Endothelial cell of umbilical vein (primary cell): Measurements from ENCODE around the gene CNTN5. TPM values are rescaled to one million over a fixed set of nuclear protein-coding genes. Genes with fewer than 3 reads are reported as not detected.

ENCODE experiments used
- BruUV-seq: library from RNA; stranded (reverse); fragments of 400-500 nt; replicated peaks from 2 replicates; lab custom pipeline; 2021; lab: Mats Ljungman, UMichigan
- CTCF ChIA-PET: fragments of 300-600, 350-600 bp; sonication (Branson Sonifier 250); formaldehyde crosslinking; loops from one replicate; lab custom pipeline; 2021; ENCODE audit warnings: antibody characterized with exemption, inconsistent platforms; lab: Charles Lee
- POLR2A ChIA-PET: fragments of 300-600, 350-600 bp; sonication (Branson Sonifier 250); formaldehyde crosslinking; loops from one replicate; lab custom pipeline; 2021; ENCODE audit warnings: antibody characterized with exemption, inconsistent platforms; lab: Charles Lee
- DNase-seq: peaks from one replicate; pipeline ENCODE4 v3.0.0-alpha.2; 2011; ENCODE audit warnings: low read depth, low spot score
- FAIRE-seq: peaks from 2 replicates; lab custom pipeline; 2011; peaks lifted over from hg19 to GRCh38; lab: Jason Lieb, UNC
- H2AFZ ChIP-seq: 2 replicates; pipeline ENCODE4 v1.6.0; 2012; ENCODE audit warnings: low read depth, low read length, control low read depth, inconsistent platforms
- H3K27ac ChIP-seq: 2 replicates; pipeline ENCODE4 v1.5.1; 2011; ENCODE audit warnings: low read depth, mild to moderate bottlenecking, control low read depth, low read length, moderate library complexity; ENCODE audit not compliant: insufficient read depth
- H3K27me3 ChIP-seq, 2 experiments: 2 replicates each; pipeline versions ENCODE4 v1.6.0 to v1.6.1; 2011; ENCODE audit warnings: low read length in 2 of 2, mixed read lengths in 1 of 2; ENCODE audit not compliant: control insufficient read depth in 2 of 2, insufficient read depth in 2 of 2
- H3K36me3 ChIP-seq, 2 experiments: 2 replicates in 1 of 2; 3 replicates in 1 of 2; pipeline ENCODE4 v1.5.1; 2011; ENCODE audit warnings: low read length in 2 of 2, mild to moderate bottlenecking in 1 of 2, moderate library complexity in 1 of 2; ENCODE audit not compliant: control insufficient read depth in 2 of 2, insufficient read depth in 2 of 2; ENCODE audit errors: extremely low read depth in 1 of 2
- H3K4me1 ChIP-seq: 3 replicates; pipeline ENCODE4 v1.5.1; 2011; ENCODE audit warnings: mild to moderate bottlenecking, low read length; ENCODE audit not compliant: control insufficient read depth, insufficient read depth; ENCODE audit errors: extremely low read depth
- H3K4me2 ChIP-seq: 2 replicates; pipeline ENCODE4 v1.6.1; 2011; ENCODE audit warnings: low read length, control low read depth, mixed read lengths; ENCODE audit not compliant: insufficient read depth
- H3K4me3 ChIP-seq, 3 experiments: fragments of 200-600 bp in 1 of 3; sonication (generic), shearing (Covaris generic) in 1 of 3; replicated peaks in 1 of 3; 2 replicates each; pipeline ENCODE4 v1.5.1; 2011 to 2016; ENCODE audit warnings: control low read depth in 3 of 3, low read length in 3 of 3, mild to moderate bottlenecking in 2 of 3, inconsistent platforms in 1 of 3, low read depth in 1 of 3, moderate library complexity in 1 of 3; ENCODE audit not compliant: insufficient read depth in 1 of 3
- H3K79me2 ChIP-seq: 2 replicates; pipeline ENCODE4 v1.6.0; 2012; ENCODE audit warnings: low read length, inconsistent platforms; ENCODE audit not compliant: control insufficient read depth, insufficient read depth
- H3K9ac ChIP-seq: replicated peaks from 2 replicates; pipeline ENCODE3; 2011; ENCODE audit warnings: low read length, control low read depth; ENCODE audit not compliant: insufficient read depth; ENCODE audit errors: extremely low read depth
- H3K9me1 ChIP-seq: replicated peaks from 3 replicates; pipeline ENCODE4 v1.6.0; 2011; ENCODE audit warnings: mild to moderate bottlenecking, low read length; ENCODE audit not compliant: control insufficient read depth, insufficient read depth; ENCODE audit errors: extremely low read depth
- H3K9me3 ChIP-seq: replicated peaks from 2 replicates; pipeline ENCODE4 v1.5.1; 2012; ENCODE audit warnings: low read length, inconsistent platforms; ENCODE audit not compliant: control insufficient read depth, insufficient read depth
- H4K20me1 ChIP-seq: replicated peaks from 2 replicates; pipeline ENCODE3; 2011; ENCODE audit warnings: mild to moderate bottlenecking, low read length; ENCODE audit not compliant: control insufficient read depth, insufficient read depth; ENCODE audit errors: extremely low read depth
- EZH2 ChIP-seq: IDR thresholded peaks from 2 replicates; pipeline ENCODE4 v1.6.1; 2012; ENCODE audit warnings: borderline replicate concordance, low read depth, mild to moderate bottlenecking, moderate library complexity, low read length, inconsistent platforms; ENCODE audit not compliant: severe bottlenecking
- FOS ChIP-seq: IDR thresholded peaks from 2 replicates; pipeline ENCODE4 v1.6.1; 2011; ENCODE audit warnings: mild to moderate bottlenecking, low read length, moderate library complexity, borderline replicate concordance; ENCODE audit not compliant: insufficient read depth
- GATA2 ChIP-seq: IDR thresholded peaks from 2 replicates; pipeline ENCODE4 v1.7.0; 2011; ENCODE audit warnings: low read depth, mild to moderate bottlenecking, moderate library complexity, mixed read lengths, low read length; ENCODE audit not compliant: insufficient read length, insufficient read depth
- JUN ChIP-seq: IDR thresholded peaks from 2 replicates; pipeline ENCODE4 v1.6.1; 2011; ENCODE audit warnings: borderline replicate concordance, low read depth; ENCODE audit not compliant: insufficient read length, insufficient read depth
- MYC ChIP-seq: IDR thresholded peaks from one replicate; pipeline ENCODE4 v1.6.1; 2011; ENCODE audit warnings: mild to moderate bottlenecking, low read depth, low read length
- POLR2A ChIP-seq: IDR thresholded peaks from 2 replicates; pipeline ENCODE4 v1.6.1; 2012; ENCODE audit warnings: low read depth, mild to moderate bottlenecking, control low read depth, low read length
- POLR2AphosphoS5 ChIP-seq: IDR thresholded peaks from 2 replicates; pipeline ENCODE4 v1.6.1; 2012; ENCODE audit warnings: low read depth, mild to moderate bottlenecking, control low read depth, low read length, moderate library complexity; ENCODE audit not compliant: insufficient read depth
- dilution Hi-C: fragments of 300-500 bp; cut with MboI; formaldehyde crosslinking; loops from one replicate; pipeline ENCODE4 v1.15.0; 2019; ENCODE audit warnings: low sequenced_read_pairs; ENCODE audit not compliant: extremely low pct_ligation_motif_present
- intact Hi-C: fragments of 100-400 bp; cut with micrococcal nuclease; formaldehyde crosslinking; loops from one replicate; pipeline ENCODE4 v1.10.0; 2022
- polyA plus RNA-seq, 4 experiments: library from polyadenylated mRNA; depleted of rRNA in 3 of 4; stranded (reverse) in 3 of 4; unstranded in 1 of 4; fragments of >200 nt; gene quantifications; 2 replicates each; pipeline versions ENCODE4 v1.2.1 to v1.2.3, GENCODE V29; 2011 to 2012; ENCODE audit warnings: missing spikeins in 1 of 4
- total RNA-seq: library from RNA; stranded (reverse); gene quantifications from 2 replicates; pipeline ENCODE4 v1.2.3, GENCODE V29; 2021
- TF ChIP-seq, protein P1 (sequence below): IDR thresholded peaks from 2 replicates; pipeline ENCODE4 v1.6.1; 2011; ENCODE audit not compliant: insufficient read depth, insufficient read length
- TF ChIP-seq, protein P2 (sequence below), 2 donors: IDR thresholded peaks; 1 replicate in 1 of 2; 2 replicates in 1 of 2; pipeline ENCODE4 v1.5.1; 2011; ENCODE audit warnings: low read length in 2 of 2, mild to moderate bottlenecking in 2 of 2, moderate library complexity in 2 of 2, control low read depth in 1 of 2, inconsistent platforms in 1 of 2, low read depth in 1 of 2; ENCODE audit not compliant: insufficient read depth in 1 of 2; ENCODE audit errors: extremely low read depth in 1 of 2

The CNTN5 gene
- total and polyA plus RNA-seq, 2 donors (not counting 3 experiments of a cell fraction or from before 2014, with no cell fraction given) = not detected

DNA sequence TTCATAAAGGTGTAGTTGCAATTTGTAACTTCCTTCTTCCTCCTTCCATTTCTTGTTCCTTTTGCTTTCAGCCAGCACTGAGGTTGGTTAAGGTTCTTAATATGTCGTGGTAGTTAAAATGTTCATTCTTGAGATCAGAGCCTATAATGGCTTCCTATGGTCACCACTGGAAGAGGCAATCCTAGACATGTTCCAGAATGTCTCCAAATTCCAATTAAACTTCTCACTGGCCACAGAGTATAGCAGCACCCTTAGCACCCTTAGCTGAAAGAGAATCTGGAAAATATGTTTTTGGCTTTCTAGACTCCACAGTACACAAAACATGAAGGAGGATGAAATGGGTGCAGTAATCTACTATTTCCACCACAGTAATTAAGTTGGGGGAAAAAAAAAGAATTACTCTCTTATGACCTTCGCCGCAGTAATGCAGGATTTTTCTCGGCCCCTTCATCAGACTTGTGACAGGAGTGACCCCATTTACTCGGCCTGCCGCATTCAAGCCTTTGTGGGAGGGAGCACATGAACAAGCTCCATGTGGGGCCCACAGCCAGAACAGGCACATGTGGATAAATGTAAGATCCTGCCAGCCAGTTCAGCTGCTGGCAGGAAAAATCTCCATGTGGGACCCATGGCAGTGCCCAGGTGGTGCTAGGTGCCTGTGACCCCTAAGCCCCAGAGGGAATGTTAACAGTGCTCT, 1317.5 kb downstream of the CNTN5 start:
- Histone ChIP-seq H3K79me2 (no peaks in the 10 kb centered on the region), H3K27ac (no peak overlapping the region), H3K4me2 (no peak overlapping the region), H3K9me3 (peaks cover 5% of the 10 kb centered on the region), H3K4me3 (no peak overlapping the region), H3K9ac (no peak overlapping the region), H4K20me1 (no peaks in the 10 kb centered on the region), H3K27me3 (no peaks in the 10 kb centered on the region), H2AFZ (no peak overlapping the region), H3K36me3 (no peaks in the 10 kb centered on the region), H3K9me1 (no peaks in the 10 kb centered on the region), H3K4me1 (no peaks in the 10 kb centered on the region)
- CTCF ChIA-PET = no interaction called here
- FAIRE-seq (no peak), DNase-seq (no peak)
- intact Hi-C loops = no loop called here
- dilution Hi-C loops = no loop called here
- TF ChIP-seq FOS (no peak), MYC (no peak), POLR2A (no peak), GATA2 (no peak), EZH2 (no peak), JUN (no peak), POLR2AphosphoS5 (no peak)
- TF ChIP-seq, protein P1, sequence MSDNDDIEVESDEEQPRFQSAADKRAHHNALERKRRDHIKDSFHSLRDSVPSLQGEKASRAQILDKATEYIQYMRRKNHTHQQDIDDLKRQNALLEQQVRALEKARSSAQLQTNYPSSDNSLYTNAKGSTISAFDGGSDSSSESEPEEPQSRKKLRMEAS = no peak
- TF ChIP-seq, protein P2, sequence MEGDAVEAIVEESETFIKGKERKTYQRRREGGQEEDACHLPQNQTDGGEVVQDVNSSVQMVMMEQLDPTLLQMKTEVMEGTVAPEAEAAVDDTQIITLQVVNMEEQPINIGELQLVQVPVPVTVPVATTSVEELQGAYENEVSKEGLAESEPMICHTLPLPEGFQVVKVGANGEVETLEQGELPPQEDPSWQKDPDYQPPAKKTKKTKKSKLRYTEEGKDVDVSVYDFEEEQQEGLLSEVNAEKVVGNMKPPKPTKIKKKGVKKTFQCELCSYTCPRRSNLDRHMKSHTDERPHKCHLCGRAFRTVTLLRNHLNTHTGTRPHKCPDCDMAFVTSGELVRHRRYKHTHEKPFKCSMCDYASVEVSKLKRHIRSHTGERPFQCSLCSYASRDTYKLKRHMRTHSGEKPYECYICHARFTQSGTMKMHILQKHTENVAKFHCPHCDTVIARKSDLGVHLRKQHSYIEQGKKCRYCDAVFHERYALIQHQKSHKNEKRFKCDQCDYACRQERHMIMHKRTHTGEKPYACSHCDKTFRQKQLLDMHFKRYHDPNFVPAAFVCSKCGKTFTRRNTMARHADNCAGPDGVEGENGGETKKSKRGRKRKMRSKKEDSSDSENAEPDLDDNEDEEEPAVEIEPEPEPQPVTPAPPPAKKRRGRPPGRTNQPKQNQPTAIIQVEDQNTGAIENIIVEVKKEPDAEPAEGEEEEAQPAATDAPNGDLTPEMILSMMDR (IDR thresholded peaks at IDR 0.05; ENCODE audit: extremely low read depth in 1 of 2, insufficient read depth in 1 of 2, low read depth in 1 of 2, low read length in 2 of 2) = no peak
- POLR2A ChIA-PET = no interaction called here
- no TSS peak for BruUV-seq
